A549 (cell line): ENCODE measurements around the gene FGFR2.

Source experiments
- BCL3 ChIP-seq: fragments of >200 bp; sonication (Bioruptor Twin); formaldehyde crosslinking; IDR thresholded peaks from 3 replicates; pipeline ENCODE4 v1.6.1; 2016
- CEBPB ChIP-seq, 2 experiments: fragments of >200 bp in 1 of 2; sonication (Bioruptor Twin) in 1 of 2; formaldehyde crosslinking in 1 of 2; IDR thresholded peaks; 2 replicates each; pipeline ENCODE4 v1.6.1; 2012 to 2016
- EP300 ChIP-seq, 2 experiments: fragments of >200 bp; sonication (Bioruptor Twin); formaldehyde crosslinking; IDR thresholded peaks; 2 replicates in 1 of 2; 3 replicates in 1 of 2; pipeline ENCODE4 v1.6.1; 2016 to 2017
- ESRRA ChIP-seq: fragments of 150-350 bp; IDR thresholded peaks from 2 replicates; pipeline ENCODE4 v1.6.1; 2014; ENCODE audit warnings: mild to moderate bottlenecking, low read length, borderline replicate concordance
- MAZ ChIP-seq: fragments of 150-350 bp; IDR thresholded peaks from 2 replicates; pipeline ENCODE4 v1.6.1; 2014; ENCODE audit warnings: antibody characterized with exemption, low read depth, low read length, borderline replicate concordance
- NFE2L2 ChIP-seq: fragments of 150-350 bp; conservative IDR thresholded peaks from 2 replicates; pipeline ENCODE4 v1.6.1; 2014; ENCODE audit warnings: low read length
- POLR2A ChIP-seq: IDR thresholded peaks from 2 replicates; pipeline ENCODE4 v1.6.1; 2012; ENCODE audit warnings: mild to moderate bottlenecking, low read length
- RAD21 ChIP-seq, 2 experiments: fragments of >200 bp in 1 of 2; sonication (Bioruptor Twin) in 1 of 2; formaldehyde crosslinking in 1 of 2; IDR thresholded peaks in 1 of 2; conservative IDR thresholded peaks in 1 of 2; 2 replicates in 1 of 2; 3 replicates in 1 of 2; pipeline ENCODE4 v1.6.1; 2012 to 2018; ENCODE audit warnings: inconsistent platforms in 1 of 2
- SREBF2 ChIP-seq: fragments of 450-650 bp; IDR thresholded peaks from 2 replicates; pipeline ENCODE4 v1.6.1; 2014; ENCODE audit warnings: mild to moderate bottlenecking, moderate library complexity
- ZFP36 ChIP-seq: fragments of 450-650 bp; IDR thresholded peaks from 2 replicates; pipeline ENCODE4 v1.6.1; 2014; ENCODE audit warnings: borderline replicate concordance; ENCODE audit not compliant: partially characterized antibody
- ZSCAN20 ChIP-seq: fragments of 250-450 bp; sonication (Bioruptor Pico); IDR thresholded peaks from 2 replicates; pipeline ENCODE4 v1.8.0; 2022; ENCODE audit warnings: mild to moderate bottlenecking, moderate library complexity
- TF ChIP-seq, protein P1 (sequence below): fragments of >200 bp; sonication (Bioruptor Twin); formaldehyde crosslinking; IDR thresholded peaks from 3 replicates; pipeline ENCODE4 v1.5.1; 2016
- TF ChIP-seq, protein P2 (sequence below): fragments of 450-650 bp; IDR thresholded peaks from 2 replicates; pipeline ENCODE4 v1.6.1; 2014; ENCODE audit warnings: antibody characterized with exemption

DNA sequence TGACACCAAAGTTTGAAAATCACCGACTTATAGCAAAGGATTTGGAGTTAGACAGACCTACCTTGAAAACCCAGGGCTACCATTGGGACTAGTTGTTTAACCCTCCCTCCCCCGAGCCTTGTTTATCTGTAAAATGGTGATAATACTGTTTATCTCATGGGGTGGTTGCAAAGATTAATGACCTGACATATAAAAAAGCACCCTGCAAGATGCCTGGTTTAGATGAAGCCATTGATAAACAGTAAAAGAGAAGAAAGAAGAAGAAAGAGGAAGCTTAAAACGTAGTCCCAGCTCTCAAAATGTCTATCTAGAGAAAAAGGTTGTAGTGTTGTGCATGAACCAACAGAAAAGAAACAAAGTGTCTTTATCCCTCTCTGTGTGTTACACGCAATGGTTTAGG, 145.7 kb downstream of the FGFR2 start:
- TF ChIP-seq ZFP36 (no peak), MAZ (no peak), RAD21 (conservative IDR thresholded peaks at IDR 0.05 in 1 of 2, IDR thresholded peaks at IDR 0.05 in 1 of 2) (no peak), ESRRA (no peak), SREBF2 (no peak), NFE2L2 (no peak), BCL3 (no peak), EP300 (IDR thresholded peaks at IDR 0.05) (no peak), POLR2A (no peak), CEBPB (IDR thresholded peaks at IDR 0.05) (no peak), ZSCAN20 (CRISPR knock-in tag) (no peak)
- TF ChIP-seq, protein P1, sequence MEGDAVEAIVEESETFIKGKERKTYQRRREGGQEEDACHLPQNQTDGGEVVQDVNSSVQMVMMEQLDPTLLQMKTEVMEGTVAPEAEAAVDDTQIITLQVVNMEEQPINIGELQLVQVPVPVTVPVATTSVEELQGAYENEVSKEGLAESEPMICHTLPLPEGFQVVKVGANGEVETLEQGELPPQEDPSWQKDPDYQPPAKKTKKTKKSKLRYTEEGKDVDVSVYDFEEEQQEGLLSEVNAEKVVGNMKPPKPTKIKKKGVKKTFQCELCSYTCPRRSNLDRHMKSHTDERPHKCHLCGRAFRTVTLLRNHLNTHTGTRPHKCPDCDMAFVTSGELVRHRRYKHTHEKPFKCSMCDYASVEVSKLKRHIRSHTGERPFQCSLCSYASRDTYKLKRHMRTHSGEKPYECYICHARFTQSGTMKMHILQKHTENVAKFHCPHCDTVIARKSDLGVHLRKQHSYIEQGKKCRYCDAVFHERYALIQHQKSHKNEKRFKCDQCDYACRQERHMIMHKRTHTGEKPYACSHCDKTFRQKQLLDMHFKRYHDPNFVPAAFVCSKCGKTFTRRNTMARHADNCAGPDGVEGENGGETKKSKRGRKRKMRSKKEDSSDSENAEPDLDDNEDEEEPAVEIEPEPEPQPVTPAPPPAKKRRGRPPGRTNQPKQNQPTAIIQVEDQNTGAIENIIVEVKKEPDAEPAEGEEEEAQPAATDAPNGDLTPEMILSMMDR: no peak
- TF ChIP-seq, protein P2, sequence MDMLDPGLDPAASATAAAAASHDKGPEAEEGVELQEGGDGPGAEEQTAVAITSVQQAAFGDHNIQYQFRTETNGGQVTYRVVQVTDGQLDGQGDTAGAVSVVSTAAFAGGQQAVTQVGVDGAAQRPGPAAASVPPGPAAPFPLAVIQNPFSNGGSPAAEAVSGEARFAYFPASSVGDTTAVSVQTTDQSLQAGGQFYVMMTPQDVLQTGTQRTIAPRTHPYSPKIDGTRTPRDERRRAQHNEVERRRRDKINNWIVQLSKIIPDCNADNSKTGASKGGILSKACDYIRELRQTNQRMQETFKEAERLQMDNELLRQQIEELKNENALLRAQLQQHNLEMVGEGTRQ: no peak
